ENCODE data around the gene THBD.

- TF ChIP-seq CTCF (IDR thresholded peaks at IDR 0.05; ENCODE audit: low read length) = no peak
- TF ChIP-seq EZH2 (IDR thresholded peaks at IDR 0.05; ENCODE audit: borderline replicate concordance, low read length) = no peak
These were observed 12.5 kb upstream of the THBD start for GRCh38 chr20:23061734-23062561.
